HG02938 (cell line): ENCODE results near the gene KANSL1L.
"Not testable (repeated sequence)": the region's sequence is repeated elsewhere in the genome, so short reads cannot be mapped to it uniquely, and the experiment has no call there.

Experiments used
- ATAC-seq: cut with Tn5 transposase; IDR thresholded peaks from one replicate; pipeline ENCODE4 v1.9.1; 2021; ENCODE audit warnings: mild to moderate bottlenecking, moderate library complexity; ENCODE audit not compliant: unreplicated experiment

The KANSL1L gene

GRCh38 chr2:210171309-210172218, at the start of gene KANSL1L:
TSS of gene KANSL1L (minus strand) at chr2:210171409. CDS start at chr2:210154582, 16,827 bp downstream.
- peak; percentile 56 for ATAC-seq

DNA sequence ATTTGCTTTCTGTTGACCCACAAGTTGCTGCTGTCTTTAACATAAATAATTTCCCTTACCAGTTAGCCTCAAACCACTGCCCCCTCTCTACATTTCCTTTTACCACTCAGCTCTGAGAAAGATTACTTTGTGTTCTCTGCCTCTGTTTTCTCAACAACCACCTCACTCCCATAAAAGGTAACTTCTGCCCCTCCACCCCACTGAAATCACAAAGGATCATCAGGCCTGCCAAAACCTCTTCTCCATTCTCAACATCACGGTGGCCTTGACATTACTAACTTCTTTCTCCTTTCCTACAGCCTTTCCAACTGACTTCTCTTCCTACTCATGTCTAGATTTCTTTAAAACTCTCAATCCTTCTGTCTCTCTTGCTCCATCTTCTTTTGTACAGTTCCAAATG, 43.9 kb upstream of the KANSL1L start:
- no peak for ATAC-seq

GRCh38 chr2:210210185-210210584, 39.0 kb upstream of the KANSL1L start:
- ATAC-seq: no peak

- ATAC-seq: no peak
These were observed 36.7 kb upstream of the KANSL1L start for GRCh38 chr2:210207929-210208328.

DNA sequence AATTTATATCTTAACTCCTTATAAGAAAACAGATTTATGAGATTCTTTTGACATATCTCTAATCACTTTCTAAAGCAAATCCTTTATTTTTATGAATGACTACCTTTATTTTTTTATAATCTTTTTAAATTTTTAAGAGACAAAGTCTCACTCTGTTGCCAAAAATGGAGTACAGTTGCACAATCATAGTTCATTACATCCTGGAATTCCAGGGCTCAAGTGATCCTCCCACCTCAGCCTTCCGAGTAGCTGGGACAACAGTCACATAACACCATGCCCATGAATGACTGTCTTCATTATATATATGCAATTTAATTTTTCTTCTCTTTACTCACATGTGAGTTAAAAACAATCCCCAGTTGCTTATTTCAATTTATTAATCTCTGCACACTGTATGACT, 32.3 kb upstream of the KANSL1L start:
- no peak for ATAC-seq

DNA sequence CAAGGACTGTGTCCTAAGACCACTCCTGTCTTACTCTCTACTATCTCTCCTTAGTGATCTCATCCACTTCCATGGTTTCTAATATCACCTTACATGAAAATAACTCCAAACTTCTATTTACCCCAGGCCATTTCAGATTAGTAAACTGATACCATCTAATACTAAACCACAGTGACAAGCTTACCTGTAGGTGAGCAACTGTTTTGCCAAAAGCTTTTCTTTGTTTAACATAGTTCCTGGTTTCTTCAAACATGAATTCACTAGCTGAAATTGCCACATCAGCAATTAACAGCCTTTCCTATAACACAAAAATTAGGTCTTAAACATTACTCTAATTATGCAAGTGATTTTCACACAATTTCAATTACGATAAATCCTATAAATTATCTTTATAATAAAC, 31.9 kb upstream of the KANSL1L start:
- ATAC-seq: no peak

- ATAC-seq: no peak
These were observed 28.6 kb upstream of the KANSL1L start for GRCh38 chr2:210199854-210200253.

DNA sequence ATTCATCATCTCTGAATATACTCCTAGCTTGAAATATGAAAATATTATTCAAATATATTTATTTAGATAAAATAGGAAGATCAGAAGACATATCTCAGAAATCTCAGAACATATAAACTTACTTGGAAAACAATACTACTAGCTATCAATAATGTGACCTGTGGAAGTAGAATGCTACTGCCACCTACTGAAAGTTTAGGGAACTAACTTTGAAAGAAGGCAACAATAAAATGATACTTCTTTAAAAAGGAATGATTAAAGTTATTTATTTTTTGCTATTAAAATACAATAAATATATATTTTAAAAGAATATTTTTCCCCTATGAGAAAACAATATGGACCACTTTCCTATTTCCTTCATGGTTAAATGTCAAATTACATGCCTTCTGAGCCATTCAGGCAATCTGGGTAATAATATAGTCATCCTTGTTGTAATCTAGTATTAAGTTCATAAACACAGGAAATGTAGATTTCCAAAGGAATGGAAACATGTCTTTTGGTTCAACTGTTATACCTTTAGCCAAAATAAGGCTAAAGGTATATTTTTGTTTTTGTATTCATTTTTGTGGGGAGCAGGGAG, 28.1 kb upstream of the KANSL1L start:
- ATAC-seq: no peak

DNA sequence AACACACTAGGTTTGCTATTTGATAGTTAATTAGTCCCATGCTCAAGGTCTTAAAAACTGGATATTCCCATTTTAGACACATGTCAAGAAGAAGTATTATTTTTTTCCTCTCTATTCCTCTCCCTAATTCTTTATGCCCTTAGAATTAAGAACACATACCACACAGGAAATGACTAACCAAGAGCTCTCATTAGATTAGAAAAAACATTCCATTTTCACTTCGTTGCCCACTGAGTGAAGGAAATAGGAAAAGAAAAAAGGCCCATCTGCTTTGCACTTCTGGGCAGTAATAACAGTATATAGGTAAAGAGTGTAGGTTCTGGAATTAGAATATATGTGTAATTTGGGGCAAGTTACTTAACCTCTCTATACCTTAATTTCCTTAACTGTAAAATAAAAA, 27.1 kb upstream of the KANSL1L start:
- ATAC-seq: no peak

DNA sequence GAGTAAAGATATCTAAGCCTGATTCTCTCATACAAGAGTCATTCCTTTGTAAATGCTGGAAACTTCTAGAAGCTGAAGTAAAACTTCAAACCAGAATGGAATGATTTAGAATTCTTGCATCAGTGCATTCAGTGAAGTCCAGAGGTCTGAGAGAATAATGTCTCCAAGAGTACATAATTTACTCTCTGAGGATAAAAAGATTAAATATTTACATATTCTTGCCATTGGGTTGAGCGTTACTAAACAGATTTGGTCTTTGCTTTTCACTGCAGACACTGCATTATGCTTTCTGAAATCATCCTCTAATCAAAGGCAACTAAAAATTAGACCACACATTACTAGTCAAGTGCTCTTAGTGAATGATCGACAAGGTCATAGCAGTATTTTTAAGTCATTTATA, 26.5 kb upstream of the KANSL1L start:
- no peak for ATAC-seq

DNA sequence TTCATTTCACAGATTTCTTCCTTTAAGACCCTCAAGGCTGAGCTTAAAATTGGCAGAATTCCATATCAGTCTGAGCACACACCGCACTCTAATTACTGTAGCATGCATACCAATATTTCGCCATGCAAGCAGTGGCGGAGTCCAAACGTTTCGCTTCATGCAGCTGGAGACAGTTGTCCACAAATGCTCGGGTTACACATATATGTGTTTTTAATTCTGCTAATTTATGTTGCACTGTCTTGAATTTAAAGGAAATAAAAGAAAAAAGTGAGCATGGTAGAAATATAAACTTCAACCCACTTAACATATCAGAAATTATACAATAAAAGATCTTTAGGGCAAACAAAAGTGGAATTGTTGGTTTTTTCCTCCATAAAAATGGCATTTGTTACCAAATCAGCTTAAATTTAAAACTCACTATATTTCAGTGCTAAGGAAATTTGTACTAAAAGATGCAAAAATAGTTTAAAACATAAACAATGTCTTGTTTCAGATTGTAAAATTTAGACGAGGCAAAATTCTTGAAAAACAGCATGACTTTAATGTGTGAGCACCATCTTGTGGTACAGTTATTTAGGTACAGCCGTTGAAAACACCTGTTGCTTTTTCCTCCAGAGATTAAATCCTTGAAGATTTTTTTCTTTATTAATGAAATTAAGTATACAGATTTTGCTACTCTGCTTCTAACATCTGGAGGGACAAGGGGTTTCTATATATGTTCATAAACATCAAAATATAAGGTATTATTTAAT, 24.1 kb upstream of the KANSL1L start:
- peak; percentile 55 for ATAC-seq

DNA sequence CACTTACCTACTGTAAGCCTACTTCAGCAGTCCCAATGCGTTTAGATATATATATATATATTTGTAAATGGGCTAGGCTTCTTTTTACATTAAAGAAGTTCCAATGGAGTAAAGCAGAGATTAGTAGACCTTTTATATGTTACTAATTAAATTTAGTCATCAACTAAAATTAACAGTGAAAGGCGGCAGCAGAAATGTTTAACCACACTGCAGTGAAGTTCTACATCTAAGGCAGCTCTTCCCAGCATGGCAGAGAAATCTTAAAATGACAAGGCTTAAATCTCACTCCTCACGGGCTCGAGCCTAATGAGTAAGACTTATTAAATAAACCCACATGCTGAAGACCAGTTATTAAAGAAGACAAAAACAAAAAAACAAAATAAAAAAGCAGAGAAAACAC, 19.1 kb upstream of the KANSL1L start:
- peak; percentile 34 for ATAC-seq

DNA sequence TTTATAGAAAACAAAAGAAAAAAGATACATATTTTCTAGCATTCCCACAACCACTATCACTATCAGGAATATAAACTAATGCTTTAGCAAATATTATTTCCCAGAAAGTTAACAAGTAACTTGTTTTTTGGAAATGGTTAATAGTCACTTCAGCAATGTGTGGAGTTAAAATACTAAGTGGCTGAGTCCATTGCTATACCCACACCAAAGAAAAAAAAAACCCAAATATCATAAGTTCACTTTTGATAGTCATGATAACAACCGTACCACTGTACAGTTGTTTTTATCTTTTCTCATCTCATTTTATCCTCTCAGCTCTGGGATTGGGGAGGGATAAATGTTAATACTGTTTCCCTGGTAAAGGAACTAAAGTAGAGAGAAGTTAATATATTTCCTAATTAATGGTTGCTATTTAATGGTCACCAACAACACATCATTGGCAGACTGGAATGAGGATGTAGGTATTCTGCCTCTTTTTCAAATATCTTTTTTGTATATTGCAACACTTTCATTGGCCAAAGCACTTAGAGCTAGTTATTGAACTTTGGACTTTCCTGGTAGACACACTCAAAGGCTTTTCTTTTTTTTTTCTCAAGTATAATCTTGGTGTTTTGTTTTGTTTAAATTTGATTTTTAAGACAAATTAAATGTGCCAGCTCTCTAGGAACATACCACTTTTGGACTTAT, 18.4 kb upstream of the KANSL1L start:
- peak; percentile 68 for ATAC-seq

- ATAC-seq: no peak
These were observed 17.5 kb upstream of the KANSL1L start for GRCh38 chr2:210188755-210189154.

GRCh38 chr2:210188190-210188589, 17.0 kb upstream of the KANSL1L start:
- ATAC-seq: no peak

DNA sequence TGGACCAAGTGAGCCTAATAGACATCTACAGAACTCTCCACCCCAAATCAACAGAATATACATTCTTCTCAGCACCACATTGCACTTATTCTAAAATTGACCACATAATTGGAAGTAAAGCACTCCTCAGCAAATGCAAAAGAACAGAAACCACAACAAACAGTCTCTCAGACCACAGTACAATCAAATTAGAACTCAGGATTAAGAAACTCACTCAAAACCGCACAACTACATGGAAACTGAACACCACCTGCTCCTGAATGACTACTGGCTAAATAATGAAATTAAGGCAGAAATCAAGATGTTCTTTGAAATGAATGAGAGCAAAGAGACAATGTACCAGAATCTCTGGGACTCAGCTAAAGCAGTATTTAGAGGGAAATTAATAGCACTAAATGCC, 12.7 kb upstream of the KANSL1L start:
- not testable (repeated sequence) for ATAC-seq

DNA sequence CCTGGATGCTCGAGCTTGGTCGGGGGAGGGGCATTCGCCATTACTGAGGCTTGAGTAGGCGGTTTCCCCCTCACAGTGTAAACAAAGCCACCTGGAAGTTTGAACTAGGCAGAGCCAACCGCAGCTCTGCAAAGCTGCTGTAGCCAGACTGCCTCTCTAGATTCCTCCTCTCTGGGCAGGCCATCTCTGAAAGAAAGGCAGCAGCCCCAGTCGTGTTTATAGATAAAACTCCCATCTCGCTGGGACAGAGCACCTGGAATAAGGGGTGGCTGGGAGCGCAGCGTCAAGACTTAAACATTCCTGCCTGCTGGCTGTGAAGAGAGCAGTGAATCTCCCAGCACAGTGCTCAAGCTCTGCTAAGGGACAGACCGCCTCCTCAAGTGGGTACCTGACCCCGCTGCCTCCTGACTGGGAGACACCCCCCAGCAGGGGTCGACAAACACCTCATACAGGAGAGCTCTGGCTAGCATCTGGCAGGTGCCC, 10.4 kb upstream of the KANSL1L start:
- not testable (repeated sequence) for ATAC-seq

GRCh38 chr2:210181033-210181605, 9.9 kb upstream of the KANSL1L start:
- not testable (repeated sequence) for ATAC-seq

GRCh38 chr2:210180477-210180876, 9.3 kb upstream of the KANSL1L start:
- ATAC-seq: no peak

- ATAC-seq: no peak
These were observed 8.3 kb upstream of the KANSL1L start for GRCh38 chr2:210179351-210179990.
